HepG2 (cell line): ENCODE measurements around the gene DCAF16. TPM values are rescaled to one million over a fixed set of nuclear protein-coding genes. Genes with fewer than 3 reads are reported as not detected.

Experiments
- ATAC-seq: fragments of 200-7000 bp; cut with Tn5 transposase; 3 replicates; pipeline ENCODE4 v1.9.1; 2020; ENCODE audit warnings: mild to moderate bottlenecking, moderate library complexity
- BruUV-seq: library from RNA; stranded (reverse); fragments of 400-500 nt; replicated peaks from 2 replicates; lab custom pipeline; 2021; lab: Mats Ljungman, UMichigan
- CTCF ChIA-PET: fragments of 300-600 bp; formaldehyde crosslinking; extraction: SDS; loops from one replicate; lab custom pipeline; 2021; ENCODE audit warnings: low total read pairs, inconsistent platforms, low intra/inter-chr PET ratio; lab: Yijun Ruan, JAX
- POLR2A ChIA-PET: fragments of 350-600 bp; sonication (Branson Sonifier 250); formaldehyde crosslinking; loops from one replicate; lab custom pipeline; 2020; ENCODE audit warnings: antibody characterized with exemption, inconsistent platforms; lab: Yijun Ruan, JAX
- DNase-seq: peaks from one replicate; pipeline ENCODE4 v3.0.0-alpha.2; 2015; ENCODE audit warnings: low spot score
- FAIRE-seq: peaks from 3 replicates; lab custom pipeline; 2011; peaks lifted over from hg19 to GRCh38; lab: Jason Lieb, UNC
- H2AFZ ChIP-seq: one replicate; pipeline ENCODE4 v1.6.1; 2011; ENCODE audit warnings: low read length, inconsistent platforms
- H3K27ac ChIP-seq: fragments of 300-600 bp; 3 replicates; pipeline ENCODE4 v1.8.0; 2011; ENCODE audit warnings: mixed run types, mild to moderate bottlenecking, mixed read lengths, low read length, inconsistent platforms; ENCODE audit not compliant: insufficient read depth; ENCODE audit errors: extremely low read length
- H3K27me3 ChIP-seq, 2 experiments: fragments of 200-600 bp in 1 of 2; 2 replicates in 1 of 2; 3 replicates in 1 of 2; pipeline versions ENCODE4 v1.6.0 to v1.8.0; 2011; ENCODE audit warnings: low read length in 2 of 2, mild to moderate bottlenecking in 2 of 2, moderate library complexity in 2 of 2, inconsistent platforms in 1 of 2; ENCODE audit not compliant: insufficient read depth in 2 of 2, control insufficient read depth in 1 of 2
- H3K36me3 ChIP-seq, 2 experiments: fragments of 200-600 bp in 1 of 2; replicated peaks in 1 of 2; 2 replicates in 1 of 2; 3 replicates in 1 of 2; pipeline versions ENCODE4 v1.5.1 to v1.8.0; 2011; ENCODE audit warnings: low read length in 2 of 2, inconsistent platforms in 1 of 2; ENCODE audit not compliant: insufficient read depth in 2 of 2, control insufficient read depth in 1 of 2
- H3K4me1 ChIP-seq: 2 replicates; pipeline ENCODE4 v1.5.1; 2012; ENCODE audit warnings: low read length, inconsistent platforms; ENCODE audit not compliant: insufficient read depth
- H3K4me2 ChIP-seq: 2 replicates; pipeline ENCODE4 v1.6.0; 2011; ENCODE audit warnings: low read depth, low read length, inconsistent platforms
- H3K4me3 ChIP-seq, 3 experiments: fragments of 200-600 bp in 1 of 3; sonication (generic), shearing (Covaris generic) in 1 of 3; replicated peaks in 1 of 3; 2 replicates each; pipeline ENCODE4 v1.5.1; 2011 to 2016; ENCODE audit warnings: low read length in 3 of 3, inconsistent platforms in 2 of 3, low read depth in 2 of 3, mild to moderate bottlenecking in 2 of 3, control low read depth in 1 of 3, mixed read lengths in 1 of 3; ENCODE audit not compliant: insufficient read depth in 1 of 3
- H3K79me2 ChIP-seq: one replicate; pipeline ENCODE4 v1.6.1; 2011; ENCODE audit warnings: low read length, inconsistent platforms; ENCODE audit not compliant: insufficient read depth
- H3K9ac ChIP-seq: 2 replicates; pipeline ENCODE4 v1.6.0; 2011; ENCODE audit warnings: mild to moderate bottlenecking, low read depth, low read length, inconsistent platforms; ENCODE audit not compliant: insufficient read depth
- H3K9me3 ChIP-seq: 2 replicates; pipeline ENCODE4 v1.5.1; 2012; ENCODE audit warnings: mild to moderate bottlenecking, low read length
- H4K20me1 ChIP-seq: 2 replicates; pipeline ENCODE4 v1.6.0; 2011; ENCODE audit warnings: inconsistent platforms, mild to moderate bottlenecking, low read length, moderate library complexity; ENCODE audit not compliant: insufficient read depth
- CCDC6 ChIP-seq: sonication (generic); formaldehyde crosslinking; IDR thresholded peaks from 2 replicates; pipeline ENCODE4 v1.8.1; 2022; ENCODE audit warnings: mild to moderate bottlenecking, missing genetic modification reagents, moderate library complexity
- MXI1 ChIP-seq: IDR thresholded peaks from 3 replicates; pipeline ENCODE4 v1.6.1; 2012; ENCODE audit warnings: low read depth, low read length, inconsistent platforms, borderline replicate concordance
- RFX1 ChIP-seq: fragments of 450-650 bp; IDR thresholded peaks from 2 replicates; pipeline ENCODE4 v1.6.1; 2017
- SIX4 ChIP-seq: sonication (generic); formaldehyde crosslinking; IDR thresholded peaks from 2 replicates; pipeline ENCODE4 v1.4.0; 2020; ENCODE audit warnings: missing genetic modification reagents
- TAF15 ChIP-seq: fragments of 200-400 bp; formaldehyde crosslinking; IDR thresholded peaks from one replicate; pipeline ENCODE4 v1.6.1; 2018; ENCODE audit warnings: mild to moderate bottlenecking, low read depth, low read length; ENCODE audit not compliant: poor library complexity, severe bottlenecking
- ZFP36 ChIP-seq: fragments of 150-350 bp; IDR thresholded peaks from 2 replicates; pipeline ENCODE4 v1.6.1; 2018; ENCODE audit warnings: borderline replicate concordance, low read length, low read depth; ENCODE audit not compliant: partially characterized antibody
- ZNF234 ChIP-seq: sonication (generic); formaldehyde crosslinking; conservative IDR thresholded peaks from 2 replicates; pipeline ENCODE4 v1.5.1; 2020; ENCODE audit warnings: mild to moderate bottlenecking, missing genetic modification reagents
- ZNF775 ChIP-seq: sonication (generic); formaldehyde crosslinking; IDR thresholded peaks from 2 replicates; pipeline ENCODE4 v1.4.0; 2020; ENCODE audit warnings: missing genetic modification reagents, mild to moderate bottlenecking, moderate library complexity, borderline replicate concordance
- WGBS: methylation state at CpG from one replicate; pipeline ENCODE4 v1.1.6; 2017; ENCODE audit warnings: low lambda C conversion rate; 5-methylcytosine and 5-hydroxymethylcytosine counted together
- in situ Hi-C: cut with HindIII; loops from 2 replicates; pipeline ENCODE4 v1.10.0; 2017; ENCODE audit warnings: low pct_unique_long_range_greater_than_20kb; ENCODE audit not compliant: extremely low pct_ligation_motif_present
- intact Hi-C: fragments of 100-400 bp; cut with micrococcal nuclease; formaldehyde crosslinking; loops from one replicate; pipeline ENCODE4 v1.10.0; 2022; ENCODE audit not compliant: unreplicated experiment
- polyA plus RNA-seq, 8 experiments: library from polyadenylated mRNA; depleted of rRNA in 3 of 8; stranded (reverse) in 7 of 8; unstranded in 1 of 8; fragments of >200 nt; fragmentation: Illumina TruSeq in 4 of 8; extraction: Trizol in 4 of 8; gene quantifications; 2 replicates each; pipeline versions ENCODE4 v1.2.1 to v1.2.3, GENCODE V29; 2011 to 2016; ENCODE audit warnings: low read depth in 4 of 8, missing spikeins in 1 of 8, mixed read lengths in 1 of 8; ENCODE audit not compliant: insufficient read depth in 1 of 8
- total RNA-seq, 5 experiments: library from RNA; depleted of rRNA; stranded (reverse); fragments of >200 nt; fragmentation: Illumina TruSeq; extraction: Trizol; gene quantifications; 2 replicates each; pipeline ENCODE4 v1.2.3, GENCODE V29; 2016; ENCODE audit warnings: low read depth in 1 of 5
- TF ChIP-seq, protein P1 (sequence below): IDR thresholded peaks from 2 replicates; pipeline ENCODE4 v1.6.1; 2016; ENCODE audit warnings: missing compliant biosample characterization, missing genetic modification reagents, borderline replicate concordance
- TF ChIP-seq, protein P2 (sequence below): sonication (generic); formaldehyde crosslinking; IDR thresholded peaks from 2 replicates; pipeline ENCODE4 v1.8.1; 2022; ENCODE audit warnings: low read depth, mild to moderate bottlenecking, missing genetic modification reagents
- TF ChIP-seq, protein P3 (sequence below): sonication (generic); formaldehyde crosslinking; IDR thresholded peaks from 2 replicates; pipeline ENCODE4 v1.4.0; 2020; ENCODE audit warnings: missing genetic modification reagents, borderline replicate concordance

Gene DCAF16
- total and polyA plus RNA-seq, 2 of the 13 experiments (the other 11 are each of a cell fraction or from before 2014, with no cell fraction given): 37.5 to 41.9 TPM

DNA sequence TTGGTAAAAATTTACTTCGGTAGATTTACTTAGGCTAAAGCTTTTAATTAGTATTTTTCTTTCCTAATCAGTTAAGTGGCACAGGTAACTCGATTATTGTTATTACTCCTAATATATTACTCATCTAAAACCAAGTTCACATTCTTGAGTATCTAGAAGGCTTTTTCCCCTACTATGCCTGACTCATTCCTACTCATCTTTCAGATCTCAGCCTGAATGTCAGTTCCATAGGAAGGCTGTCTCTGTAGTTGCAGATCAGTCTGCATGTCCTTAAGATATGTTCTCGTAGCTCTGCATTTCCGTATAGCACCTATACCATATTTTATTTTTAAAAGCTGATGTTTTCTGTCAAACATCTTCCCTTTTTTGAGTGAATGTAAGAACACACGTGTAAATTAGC is 23.2 kb downstream of the DCAF16 start:
- ATAC-seq (no peak), FAIRE-seq (no peak), DNase-seq (no peak)
- Histone ChIP-seq H3K27ac (no peak overlapping the region), H3K36me3 (no peaks in the 10 kb centered on the region), H3K79me2 (no peaks in the 10 kb centered on the region), H4K20me1 (no peaks in the 10 kb centered on the region), H3K9me3 (no peaks in the 10 kb centered on the region), H3K4me3 (no peak overlapping the region), H3K9ac (no peak overlapping the region), H2AFZ (no peak overlapping the region), H3K27me3 (no peaks in the 10 kb centered on the region), H3K4me2 (no peak overlapping the region), H3K4me1 (peaks cover 10% of the 10 kb centered on the region)
- no TSS peak for BruUV-seq
- in situ Hi-C loops: no loop called here
- intact Hi-C loops: no loop called here
- POLR2A ChIA-PET: no interaction called here
- CTCF ChIA-PET: no interaction called here
- TF ChIP-seq MXI1 (no peak), SIX4 (CRISPR knock-in tag) (no peak)
- 68% methylated on average over 5 of the region's 5 CpGs for WGBS

DNA sequence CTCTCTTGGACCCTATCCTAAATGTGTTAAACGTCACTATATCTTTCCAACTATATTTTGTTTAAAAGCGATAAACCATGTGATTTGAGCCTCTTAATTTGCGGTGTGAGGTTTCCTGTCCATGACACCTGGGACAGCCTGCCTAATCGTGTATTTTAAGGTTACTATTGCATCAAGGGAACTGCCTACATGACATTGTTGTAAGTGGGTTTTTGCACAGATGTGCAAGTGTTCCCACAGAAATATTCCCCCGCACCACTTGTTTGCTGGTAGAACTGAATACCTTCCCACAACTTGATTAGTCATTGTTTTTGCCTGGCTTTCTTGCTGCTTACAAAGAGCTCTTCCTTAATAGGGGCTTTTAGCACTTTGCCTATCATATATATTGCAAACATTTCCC is 24.0 kb downstream of the DCAF16 start:
- no peak overlapping the region for H3K9ac ChIP-seq
- H3K36me3 ChIP-seq: no peaks in the 10 kb centered on the region
- no TSS peak for BruUV-seq
- H4K20me1 ChIP-seq: no peaks in the 10 kb centered on the region
- POLR2A ChIA-PET: no interaction called here
- no peaks in the 10 kb centered on the region for H3K9me3 ChIP-seq
- intact Hi-C loops (no loop called here), in situ Hi-C loops (no loop called here)
- no peak overlapping the region for H3K27ac ChIP-seq
- peaks cover 11% of the 10 kb centered on the region for H3K4me1 ChIP-seq
- H3K79me2 ChIP-seq: no peaks in the 10 kb centered on the region
- H3K4me3 ChIP-seq: no peak overlapping the region
- no peak overlapping the region for H3K4me2 ChIP-seq
- WGBS: 75% methylated on average over 5 of the region's 5 CpGs
- H3K27me3 ChIP-seq: peaks cover 0 to 7% of the 10 kb centered on the region in 2 experiments; a peak in 3 of 5 replicates
- DNase-seq: no peak
- ATAC-seq: no peak
- CTCF ChIA-PET: no interaction called here
- no peak overlapping the region for H2AFZ ChIP-seq
- no peak for FAIRE-seq
- TF ChIP-seq, protein P1, sequence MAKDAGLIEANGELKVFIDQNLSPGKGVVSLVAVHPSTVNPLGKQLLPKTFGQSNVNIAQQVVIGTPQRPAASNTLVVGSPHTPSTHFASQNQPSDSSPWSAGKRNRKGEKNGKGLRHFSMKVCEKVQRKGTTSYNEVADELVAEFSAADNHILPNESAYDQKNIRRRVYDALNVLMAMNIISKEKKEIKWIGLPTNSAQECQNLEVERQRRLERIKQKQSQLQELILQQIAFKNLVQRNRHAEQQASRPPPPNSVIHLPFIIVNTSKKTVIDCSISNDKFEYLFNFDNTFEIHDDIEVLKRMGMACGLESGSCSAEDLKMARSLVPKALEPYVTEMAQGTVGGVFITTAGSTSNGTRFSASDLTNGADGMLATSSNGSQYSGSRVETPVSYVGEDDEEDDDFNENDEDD (CRISPR knock-in tag): no peak
- no peak for TF ChIP-seq CCDC6 (CRISPR knock-in tag)
- no peak for TF ChIP-seq TAF15
- TF ChIP-seq ZNF234 (CRISPR knock-in tag): no peak
- TF ChIP-seq, protein P2, sequence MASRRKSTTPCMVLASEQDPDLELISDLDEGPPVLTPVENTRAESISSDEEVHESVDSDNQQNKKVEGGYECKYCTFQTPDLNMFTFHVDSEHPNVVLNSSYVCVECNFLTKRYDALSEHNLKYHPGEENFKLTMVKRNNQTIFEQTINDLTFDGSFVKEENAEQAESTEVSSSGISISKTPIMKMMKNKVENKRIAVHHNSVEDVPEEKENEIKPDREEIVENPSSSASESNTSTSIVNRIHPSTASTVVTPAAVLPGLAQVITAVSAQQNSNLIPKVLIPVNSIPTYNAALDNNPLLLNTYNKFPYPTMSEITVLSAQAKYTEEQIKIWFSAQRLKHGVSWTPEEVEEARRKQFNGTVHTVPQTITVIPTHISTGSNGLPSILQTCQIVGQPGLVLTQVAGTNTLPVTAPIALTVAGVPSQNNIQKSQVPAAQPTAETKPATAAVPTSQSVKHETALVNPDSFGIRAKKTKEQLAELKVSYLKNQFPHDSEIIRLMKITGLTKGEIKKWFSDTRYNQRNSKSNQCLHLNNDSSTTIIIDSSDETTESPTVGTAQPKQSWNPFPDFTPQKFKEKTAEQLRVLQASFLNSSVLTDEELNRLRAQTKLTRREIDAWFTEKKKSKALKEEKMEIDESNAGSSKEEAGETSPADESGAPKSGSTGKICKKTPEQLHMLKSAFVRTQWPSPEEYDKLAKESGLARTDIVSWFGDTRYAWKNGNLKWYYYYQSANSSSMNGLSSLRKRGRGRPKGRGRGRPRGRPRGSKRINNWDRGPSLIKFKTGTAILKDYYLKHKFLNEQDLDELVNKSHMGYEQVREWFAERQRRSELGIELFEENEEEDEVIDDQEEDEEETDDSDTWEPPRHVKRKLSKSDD (CRISPR knock-in tag): no peak
- TF ChIP-seq ZNF775: no peak
- TF ChIP-seq, protein P3, sequence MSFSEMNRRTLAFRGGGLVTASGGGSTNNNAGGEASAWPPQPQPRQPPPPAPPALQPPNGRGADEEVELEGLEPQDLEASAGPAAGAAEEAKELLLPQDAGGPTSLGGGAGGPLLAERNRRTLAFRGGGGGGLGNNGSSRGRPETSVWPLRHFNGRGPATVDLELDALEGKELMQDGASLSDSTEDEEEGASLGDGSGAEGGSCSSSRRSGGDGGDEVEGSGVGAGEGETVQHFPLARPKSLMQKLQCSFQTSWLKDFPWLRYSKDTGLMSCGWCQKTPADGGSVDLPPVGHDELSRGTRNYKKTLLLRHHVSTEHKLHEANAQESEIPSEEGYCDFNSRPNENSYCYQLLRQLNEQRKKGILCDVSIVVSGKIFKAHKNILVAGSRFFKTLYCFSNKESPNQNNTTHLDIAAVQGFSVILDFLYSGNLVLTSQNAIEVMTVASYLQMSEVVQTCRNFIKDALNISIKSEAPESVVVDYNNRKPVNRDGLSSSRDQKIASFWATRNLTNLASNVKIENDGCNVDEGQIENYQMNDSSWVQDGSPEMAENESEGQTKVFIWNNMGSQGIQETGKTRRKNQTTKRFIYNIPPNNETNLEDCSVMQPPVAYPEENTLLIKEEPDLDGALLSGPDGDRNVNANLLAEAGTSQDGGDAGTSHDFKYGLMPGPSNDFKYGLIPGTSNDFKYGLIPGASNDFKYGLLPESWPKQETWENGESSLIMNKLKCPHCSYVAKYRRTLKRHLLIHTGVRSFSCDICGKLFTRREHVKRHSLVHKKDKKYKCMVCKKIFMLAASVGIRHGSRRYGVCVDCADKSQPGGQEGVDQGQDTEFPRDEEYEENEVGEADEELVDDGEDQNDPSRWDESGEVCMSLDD: no peak
- TF ChIP-seq ZFP36: no peak
- no peak for TF ChIP-seq RFX1
